ENCODE measurements around the gene CYP26B1.
"Not testable (repeated sequence)": the region's sequence is repeated elsewhere in the genome, so short reads cannot be mapped to it uniquely, and the experiment has no call there.

The CYP26B1 gene

GRCh38 chr2:72092111-72092510 is 55.6 kb downstream of the CYP26B1 start:
- Histone ChIP-seq H3K36me3 (ENCODE audit: control insufficient read depth, insufficient read depth, low read length) (no peaks in the 10 kb centered on the region), H3K27ac (ENCODE audit: low read length) (no peak overlapping the region), H3K27me3 (ENCODE audit: control insufficient read depth, insufficient read depth, low read length) (no peaks in the 10 kb centered on the region), H3K4me1 (ENCODE audit: control insufficient read depth, insufficient read depth, low read length) (no peaks in the 10 kb centered on the region), H3K4me3 (ENCODE audit: low read length) (no peak overlapping the region), H3K9me3 (ENCODE audit: control insufficient read depth, insufficient read depth, low read length) (no peaks in the 10 kb centered on the region)
- WGBS (ENCODE audit: insufficient coverage, insufficient read length): no CpG with 5 or more reads among the region's 6 CpGs
- DNase-seq (ENCODE audit: low read depth, low spot score): no peak

- H3K9me3 ChIP-seq (ENCODE audit: control insufficient read depth, insufficient read depth, low read length): no peaks in the 10 kb centered on the region
- H3K27ac ChIP-seq (ENCODE audit: low read length): no peak overlapping the region
- no peak for DNase-seq (ENCODE audit: low read depth, low spot score)
- H3K4me1 ChIP-seq (ENCODE audit: control insufficient read depth, insufficient read depth, low read length): no peaks in the 10 kb centered on the region
- no CpG with 5 or more reads among the region's 4 CpGs for WGBS (ENCODE audit: insufficient coverage, insufficient read length)
- no peaks in the 10 kb centered on the region for H3K27me3 ChIP-seq (ENCODE audit: control insufficient read depth, insufficient read depth, low read length)
- no peak overlapping the region for H3K4me3 ChIP-seq (ENCODE audit: low read length)
- no peaks in the 10 kb centered on the region for H3K36me3 ChIP-seq (ENCODE audit: control insufficient read depth, insufficient read depth, low read length)
These were observed 56.7 kb downstream of the CYP26B1 start for GRCh38 chr2:72090781-72091482.

DNA sequence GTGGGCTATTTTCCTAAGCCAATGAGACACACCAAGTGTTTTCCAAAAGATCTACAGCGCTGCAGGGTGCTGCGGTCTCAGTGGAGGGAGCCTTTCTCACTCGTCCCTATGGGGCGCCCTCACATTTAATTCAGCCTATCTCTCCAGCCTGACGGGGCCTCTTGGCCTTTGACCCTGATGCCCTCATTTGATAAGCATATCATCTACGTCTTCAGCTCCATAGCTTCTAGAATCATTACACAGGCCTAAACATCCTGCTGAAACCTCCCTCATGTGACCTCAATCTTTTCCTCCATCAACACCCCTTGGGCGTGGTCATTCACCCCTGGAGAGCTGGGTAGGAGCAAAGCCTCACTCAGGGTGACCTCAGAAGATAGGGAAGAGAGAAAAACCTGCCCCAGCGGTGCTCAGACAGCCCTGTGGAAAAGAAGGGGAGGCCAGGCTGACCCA is 57.4 kb downstream of the CYP26B1 start:
- no CpG with 5 or more reads among the region's 8 CpGs for WGBS (ENCODE audit: insufficient coverage, insufficient read length)
- Histone ChIP-seq H3K27ac (ENCODE audit: low read length) (no peak overlapping the region), H3K4me3 (ENCODE audit: low read length) (no peak overlapping the region), H3K36me3 (ENCODE audit: control insufficient read depth, insufficient read depth, low read length) (no peaks in the 10 kb centered on the region), H3K4me1 (ENCODE audit: control insufficient read depth, insufficient read depth, low read length) (no peaks in the 10 kb centered on the region), H3K9me3 (ENCODE audit: control insufficient read depth, insufficient read depth, low read length) (no peaks in the 10 kb centered on the region), H3K27me3 (ENCODE audit: control insufficient read depth, insufficient read depth, low read length) (no peaks in the 10 kb centered on the region)
- no peak for DNase-seq (ENCODE audit: low read depth, low spot score)

DNA sequence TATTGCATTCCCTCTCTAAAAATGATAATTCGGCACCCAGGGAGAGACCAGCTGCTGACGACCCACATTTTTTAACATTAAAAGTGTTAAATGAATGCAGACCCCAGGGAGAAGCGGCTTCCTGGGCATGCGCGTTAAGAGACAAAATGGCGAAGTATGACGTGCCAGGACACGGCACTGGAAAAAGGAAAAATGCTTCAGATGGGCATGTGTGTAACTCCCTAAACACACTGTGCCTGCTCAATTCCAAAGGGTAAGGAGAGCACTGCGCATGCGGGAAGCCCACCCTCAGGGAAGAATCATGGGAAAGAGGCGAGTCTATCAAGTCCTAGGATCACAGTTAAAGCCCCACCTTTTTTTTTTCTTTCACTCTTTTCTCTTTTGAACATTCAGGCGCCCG is 58.1 kb downstream of the CYP26B1 start:
- DNase-seq (ENCODE audit: low read depth, low spot score): no peak
- no CpG with 5 or more reads among the region's 13 CpGs for WGBS (ENCODE audit: insufficient coverage, insufficient read length)
- Histone ChIP-seq H3K9me3 (ENCODE audit: control insufficient read depth, insufficient read depth, low read length) (no peaks in the 10 kb centered on the region), H3K36me3 (ENCODE audit: control insufficient read depth, insufficient read depth, low read length) (no peaks in the 10 kb centered on the region), H3K27me3 (ENCODE audit: control insufficient read depth, insufficient read depth, low read length) (no peaks in the 10 kb centered on the region), H3K4me3 (ENCODE audit: low read length) (no peak overlapping the region), H3K27ac (ENCODE audit: low read length) (no peak overlapping the region), H3K4me1 (ENCODE audit: control insufficient read depth, insufficient read depth, low read length) (no peaks in the 10 kb centered on the region)

GRCh38 chr2:72089028-72089427 is 58.6 kb downstream of the CYP26B1 start:
- Histone ChIP-seq H3K4me1 (ENCODE audit: control insufficient read depth, insufficient read depth, low read length) (no peaks in the 10 kb centered on the region), H3K4me3 (ENCODE audit: low read length) (no peak overlapping the region), H3K9me3 (ENCODE audit: control insufficient read depth, insufficient read depth, low read length) (no peaks in the 10 kb centered on the region), H3K27ac (ENCODE audit: low read length) (no peak overlapping the region), H3K27me3 (ENCODE audit: control insufficient read depth, insufficient read depth, low read length) (no peaks in the 10 kb centered on the region), H3K36me3 (ENCODE audit: control insufficient read depth, insufficient read depth, low read length) (no peaks in the 10 kb centered on the region)
- no peak for DNase-seq (ENCODE audit: low read depth, low spot score)
- 100% methylated on average over 1 of the region's 4 CpGs for WGBS (ENCODE audit: insufficient coverage, insufficient read length)

- not testable (repeated sequence) for H3K9me3 ChIP-seq (ENCODE audit: control insufficient read depth, insufficient read depth, low read length); H3K4me3 ChIP-seq (ENCODE audit: low read length)
- no CpG with 5 or more reads among the region's 41 CpGs for WGBS (ENCODE audit: insufficient coverage, insufficient read length)
These were observed 60.6 kb downstream of the CYP26B1 start for GRCh38 chr2:72086871-72087633.

GRCh38 chr2:72085513-72085912 is 62.1 kb downstream of the CYP26B1 start:
- H3K27ac ChIP-seq (ENCODE audit: low read length): no peak overlapping the region
- H3K4me3 ChIP-seq (ENCODE audit: low read length): no peak overlapping the region
- H3K27me3 ChIP-seq (ENCODE audit: control insufficient read depth, insufficient read depth, low read length): no peaks in the 10 kb centered on the region
- no peak for DNase-seq (ENCODE audit: low read depth, low spot score)
- no peaks in the 10 kb centered on the region for H3K36me3 ChIP-seq (ENCODE audit: control insufficient read depth, insufficient read depth, low read length)
- WGBS (ENCODE audit: insufficient coverage, insufficient read length): no CpG with 5 or more reads among the region's 2 CpGs
- H3K9me3 ChIP-seq (ENCODE audit: control insufficient read depth, insufficient read depth, low read length): no peaks in the 10 kb centered on the region
- no peaks in the 10 kb centered on the region for H3K4me1 ChIP-seq (ENCODE audit: control insufficient read depth, insufficient read depth, low read length)

More at GRCh38 chr2:72086871-72087633, 60.6 kb downstream of the CYP26B1 start:
- not testable (repeated sequence) for H3K27ac ChIP-seq (ENCODE audit: low read length); H3K4me1 ChIP-seq (ENCODE audit: control insufficient read depth, insufficient read depth, low read length); H3K36me3 ChIP-seq (ENCODE audit: control insufficient read depth, insufficient read depth, low read length); H3K27me3 ChIP-seq (ENCODE audit: control insufficient read depth, insufficient read depth, low read length); DNase-seq (ENCODE audit: low read depth, low spot score)

DNA sequence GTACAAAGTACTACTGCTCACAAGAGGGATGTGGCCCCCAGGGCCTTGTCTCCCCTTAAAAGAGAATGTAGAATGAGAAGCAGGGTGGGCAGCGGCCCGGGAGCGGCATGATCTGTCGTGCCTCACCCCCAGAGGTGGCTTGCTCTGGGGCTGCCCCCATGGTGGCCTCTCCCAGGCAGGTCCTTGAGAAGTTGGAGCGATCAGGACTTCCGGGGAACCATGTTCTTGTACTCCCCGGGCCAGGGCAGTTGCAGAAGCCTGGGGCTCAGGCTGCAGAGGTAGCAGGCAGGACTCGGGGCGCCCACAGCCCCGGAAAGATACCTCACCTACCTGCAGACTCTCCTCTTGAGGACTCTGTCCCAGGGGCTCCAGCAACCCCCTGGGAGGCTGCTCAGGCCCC is 62.6 kb downstream of the CYP26B1 start:
- no peak for DNase-seq (ENCODE audit: low read depth, low spot score)

DNA sequence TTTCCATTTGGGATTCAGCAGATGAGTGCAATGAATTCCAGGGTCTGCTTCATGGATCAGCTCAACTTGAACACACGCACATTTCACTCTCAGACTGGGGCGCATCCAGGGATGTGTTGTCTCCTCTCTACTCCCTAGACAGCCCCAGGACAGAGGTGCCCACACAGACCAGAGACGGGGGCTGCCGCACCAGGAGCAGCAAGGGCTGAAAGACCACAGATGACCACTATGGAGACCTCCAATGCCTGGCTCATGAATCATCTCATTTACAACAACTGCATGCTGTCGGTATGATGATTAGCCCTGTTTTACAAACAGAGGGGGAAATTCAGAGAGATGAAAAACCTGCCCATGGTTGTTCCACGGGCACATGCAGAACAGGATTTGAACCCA is 63.1 kb downstream of the CYP26B1 start:
- Histone ChIP-seq H3K9me3 (ENCODE audit: control insufficient read depth, insufficient read depth, low read length) (no peaks in the 10 kb centered on the region), H3K27me3 (ENCODE audit: control insufficient read depth, insufficient read depth, low read length) (no peaks in the 10 kb centered on the region), H3K27ac (ENCODE audit: low read length) (no peak overlapping the region), H3K4me3 (ENCODE audit: low read length) (no peak overlapping the region), H3K36me3 (ENCODE audit: control insufficient read depth, insufficient read depth, low read length) (no peaks in the 10 kb centered on the region), H3K4me1 (ENCODE audit: control insufficient read depth, insufficient read depth, low read length) (no peaks in the 10 kb centered on the region)
- no peak for DNase-seq (ENCODE audit: low read depth, low spot score)
- WGBS (ENCODE audit: insufficient coverage, insufficient read length): no CpG with 5 or more reads among the region's 6 CpGs

More for the DNA sequence above, 62.6 kb downstream of the CYP26B1 start:
- WGBS (ENCODE audit: insufficient coverage, insufficient read length): no CpG with 5 or more reads among the region's 10 CpGs
- Histone ChIP-seq H3K4me3 (ENCODE audit: low read length) (no peak overlapping the region), H3K4me1 (ENCODE audit: control insufficient read depth, insufficient read depth, low read length) (no peaks in the 10 kb centered on the region), H3K36me3 (ENCODE audit: control insufficient read depth, insufficient read depth, low read length) (no peaks in the 10 kb centered on the region), H3K27ac (ENCODE audit: low read length) (no peak overlapping the region), H3K9me3 (ENCODE audit: control insufficient read depth, insufficient read depth, low read length) (no peaks in the 10 kb centered on the region), H3K27me3 (ENCODE audit: control insufficient read depth, insufficient read depth, low read length) (no peaks in the 10 kb centered on the region)

DNA sequence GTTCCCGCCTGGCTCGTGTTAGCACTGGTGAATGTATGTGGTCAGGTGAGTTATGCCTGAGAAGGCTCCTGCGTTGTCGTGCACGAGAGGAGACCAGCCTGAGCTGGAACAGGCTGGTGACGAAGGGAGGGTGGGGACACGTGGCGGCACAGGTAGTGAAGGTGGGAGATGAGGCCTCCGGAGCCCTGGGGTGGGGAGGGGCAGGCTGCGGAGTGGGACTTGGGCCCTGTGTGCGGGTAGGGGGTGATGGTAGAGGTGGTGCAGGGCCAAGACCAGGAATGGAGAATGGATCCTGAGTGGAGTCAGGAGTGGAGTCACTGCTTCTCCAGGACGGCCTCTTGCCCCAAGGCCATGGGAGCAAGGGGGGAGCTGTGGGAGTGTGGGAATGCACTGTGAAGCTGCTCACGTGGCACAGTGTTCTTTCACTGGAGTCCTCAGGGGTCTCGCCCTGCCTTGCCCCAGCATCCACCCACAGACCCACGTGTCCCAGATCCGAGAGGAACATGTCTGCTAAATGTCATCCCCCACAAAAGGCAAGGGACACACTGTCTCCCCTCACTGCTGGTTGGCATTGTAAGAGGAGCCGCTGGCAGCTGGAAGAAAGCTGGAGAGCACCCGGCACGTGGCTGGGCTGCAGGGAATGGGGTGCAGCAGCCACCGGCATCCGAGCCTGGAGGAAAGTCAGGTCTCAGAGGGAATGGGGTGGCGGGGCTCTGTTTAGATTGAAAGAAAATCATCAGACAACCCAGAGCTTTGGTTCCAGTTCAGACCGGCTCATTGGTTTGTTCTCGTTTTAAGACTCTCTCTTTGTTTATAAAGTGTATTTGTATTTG is 63.7 kb downstream of the CYP26B1 start:
- H3K9me3 ChIP-seq (ENCODE audit: control insufficient read depth, insufficient read depth, low read length): no peaks in the 10 kb centered on the region
- no peaks in the 10 kb centered on the region for H3K27me3 ChIP-seq (ENCODE audit: control insufficient read depth, insufficient read depth, low read length)
- no peaks in the 10 kb centered on the region for H3K4me1 ChIP-seq (ENCODE audit: control insufficient read depth, insufficient read depth, low read length)
- no CpG with 5 or more reads among the region's 24 CpGs for WGBS (ENCODE audit: insufficient coverage, insufficient read length)
- no peaks in the 10 kb centered on the region for H3K36me3 ChIP-seq (ENCODE audit: control insufficient read depth, insufficient read depth, low read length)
- no peak for DNase-seq (ENCODE audit: low read depth, low spot score)
- H3K27ac ChIP-seq (ENCODE audit: low read length): no peak overlapping the region
- H3K4me3 ChIP-seq (ENCODE audit: low read length): no peak overlapping the region
